Ovary (tissue), 3 donors: Measurements from ENCODE around the gene HCAR2.

Source experiments
- EP300 ChIP-seq: sonication (generic); formaldehyde crosslinking; IDR thresholded peaks from one replicate; pipeline ENCODE4 v1.6.1; 2017; ENCODE audit warnings: antibody characterized with exemption
- POLR2A ChIP-seq: fragments of 450-650 bp; IDR thresholded peaks from one replicate; pipeline ENCODE4 v1.6.1; 2017; ENCODE audit warnings: antibody characterized with exemption, mild to moderate bottlenecking, moderate library complexity
- TF ChIP-seq, protein P1 (sequence below), 3 donors: fragments of 450-650 bp in 2 of 3; fragments of 200-600 bp in 1 of 3; IDR thresholded peaks; one replicate each; pipeline versions ENCODE4 v1.5.1 to v1.8.0; 2016 to 2022; ENCODE audit warnings: antibody characterized with exemption in 3 of 3, mild to moderate bottlenecking in 1 of 3
- donor health status: DM: no; HTN: no; CAD: no.

DNA sequence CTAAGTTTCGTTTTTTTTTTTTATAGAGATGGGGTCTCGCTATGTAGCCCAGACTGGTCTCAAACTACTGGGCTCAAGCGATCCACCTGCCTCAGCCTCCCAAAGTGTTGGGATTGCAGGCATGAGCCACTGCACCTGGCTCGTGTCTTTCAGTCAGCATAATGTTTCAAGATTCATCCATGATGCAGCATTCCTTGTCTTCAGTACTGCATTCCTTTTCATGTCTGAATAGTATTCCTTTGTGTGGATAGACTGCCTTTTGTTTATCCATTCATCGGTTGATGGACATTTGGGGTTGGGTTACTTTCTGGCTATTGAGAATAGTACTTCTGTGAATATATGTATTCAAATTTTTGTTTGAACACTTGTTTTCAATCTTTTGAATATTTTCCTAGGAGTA lies 37.4 kb downstream of the HCAR2 start:
- TF ChIP-seq, protein P1, sequence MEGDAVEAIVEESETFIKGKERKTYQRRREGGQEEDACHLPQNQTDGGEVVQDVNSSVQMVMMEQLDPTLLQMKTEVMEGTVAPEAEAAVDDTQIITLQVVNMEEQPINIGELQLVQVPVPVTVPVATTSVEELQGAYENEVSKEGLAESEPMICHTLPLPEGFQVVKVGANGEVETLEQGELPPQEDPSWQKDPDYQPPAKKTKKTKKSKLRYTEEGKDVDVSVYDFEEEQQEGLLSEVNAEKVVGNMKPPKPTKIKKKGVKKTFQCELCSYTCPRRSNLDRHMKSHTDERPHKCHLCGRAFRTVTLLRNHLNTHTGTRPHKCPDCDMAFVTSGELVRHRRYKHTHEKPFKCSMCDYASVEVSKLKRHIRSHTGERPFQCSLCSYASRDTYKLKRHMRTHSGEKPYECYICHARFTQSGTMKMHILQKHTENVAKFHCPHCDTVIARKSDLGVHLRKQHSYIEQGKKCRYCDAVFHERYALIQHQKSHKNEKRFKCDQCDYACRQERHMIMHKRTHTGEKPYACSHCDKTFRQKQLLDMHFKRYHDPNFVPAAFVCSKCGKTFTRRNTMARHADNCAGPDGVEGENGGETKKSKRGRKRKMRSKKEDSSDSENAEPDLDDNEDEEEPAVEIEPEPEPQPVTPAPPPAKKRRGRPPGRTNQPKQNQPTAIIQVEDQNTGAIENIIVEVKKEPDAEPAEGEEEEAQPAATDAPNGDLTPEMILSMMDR (IDR thresholded peaks at IDR 0.05), result no peak
- TF ChIP-seq POLR2A (no peak), EP300 (no peak)
